Bronchial epithelial cell (primary cell): ENCODE measurements around the gene NUP43. TPM values are rescaled to one million over a fixed set of nuclear protein-coding genes. Genes with fewer than 3 reads are reported as not detected.

ENCODE experiments used
- DNase-seq: peaks from one replicate; pipeline ENCODE4 v3.0.0-alpha.2; 2010; ENCODE audit warnings: low read depth
- FAIRE-seq: peaks from 2 replicates; lab custom pipeline; 2011; peaks lifted over from hg19 to GRCh38; lab: Jason Lieb, UNC
- H3K27me3 ChIP-seq: 2 replicates; pipeline ENCODE4 v1.5.1; 2011; ENCODE audit warnings: low read length; ENCODE audit not compliant: control insufficient read depth, insufficient read depth
- H3K36me3 ChIP-seq: 2 replicates; pipeline ENCODE4 v1.5.1; 2011; ENCODE audit warnings: low read length; ENCODE audit not compliant: control insufficient read depth, insufficient read depth
- H3K4me3 ChIP-seq: 2 replicates; pipeline ENCODE4 v1.5.1; 2011; ENCODE audit warnings: mild to moderate bottlenecking, low read depth, low read length, control low read depth
- CTCF ChIP-seq: IDR thresholded peaks from 2 replicates; pipeline ENCODE4 v1.5.1; 2011; ENCODE audit warnings: mild to moderate bottlenecking, moderate library complexity, low read length, control low read depth, inconsistent platforms; ENCODE audit not compliant: insufficient read depth, severe bottlenecking
- total RNA-seq: library from RNA; depleted of rRNA; stranded (reverse); fragments of >200 nt; gene quantifications from 2 replicates; pipeline ENCODE4 v1.2.1, GENCODE V29; 2014

The NUP43 gene, protein sequence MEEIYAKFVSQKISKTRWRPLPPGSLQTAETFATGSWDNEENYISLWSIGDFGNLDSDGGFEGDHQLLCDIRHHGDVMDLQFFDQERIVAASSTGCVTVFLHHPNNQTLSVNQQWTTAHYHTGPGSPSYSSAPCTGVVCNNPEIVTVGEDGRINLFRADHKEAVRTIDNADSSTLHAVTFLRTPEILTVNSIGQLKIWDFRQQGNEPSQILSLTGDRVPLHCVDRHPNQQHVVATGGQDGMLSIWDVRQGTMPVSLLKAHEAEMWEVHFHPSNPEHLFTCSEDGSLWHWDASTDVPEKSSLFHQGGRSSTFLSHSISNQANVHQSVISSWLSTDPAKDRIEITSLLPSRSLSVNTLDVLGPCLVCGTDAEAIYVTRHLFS
- 13.2 and 15.7 TPM in 2 replicates for total RNA-seq

DNA sequence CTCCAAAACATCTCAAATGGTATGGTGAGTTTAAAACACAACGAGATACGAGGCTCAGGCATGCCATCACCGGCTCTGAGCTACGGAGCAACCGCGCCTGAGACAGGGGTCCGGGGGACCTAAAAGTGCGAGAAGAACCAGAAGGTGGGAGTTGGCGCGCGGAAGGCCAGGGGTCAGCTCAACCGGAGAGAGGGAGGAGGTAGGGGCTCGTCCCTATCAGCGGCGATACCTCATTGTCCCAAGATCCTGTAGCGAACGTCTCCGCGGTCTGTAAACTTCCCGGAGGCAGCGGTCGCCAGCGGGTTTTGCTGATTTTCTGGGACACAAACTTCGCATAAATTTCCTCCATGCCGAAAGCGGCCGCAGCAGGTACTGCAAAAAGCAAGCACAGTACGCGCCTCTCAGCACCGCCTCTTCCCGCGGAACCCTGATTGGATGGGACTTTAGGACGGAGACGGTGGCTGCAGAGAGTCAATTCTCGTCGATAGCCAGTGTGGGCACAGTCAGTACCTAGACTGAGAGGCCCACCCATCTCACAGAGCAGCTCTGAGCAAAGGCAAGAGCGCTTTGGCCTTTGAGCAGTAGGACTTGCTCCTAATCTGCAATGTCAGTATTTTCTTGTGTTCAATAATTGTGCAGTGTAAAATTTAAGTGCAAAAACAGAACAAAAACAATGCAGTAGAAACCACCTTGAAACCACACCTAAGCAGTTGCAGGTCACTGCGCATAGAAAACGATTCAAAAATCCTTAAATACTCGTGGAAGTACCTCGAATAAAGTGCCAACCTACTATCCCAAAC lies at the start of gene NUP43:
Gene NUP43 (minus strand): TSS at position 383 of the 800 bp plus-strand sequence. CDS start 34 bp downstream, at position 349.
- peak; percentile 52 for TF ChIP-seq CTCF
- FAIRE-seq (no peak), DNase-seq (peak; percentile 87)
- H3K27me3 ChIP-seq, result no peaks in the 10 kb centered on the region
- peak within 1 kb of the TSS; percentile 98 for H3K4me3 ChIP-seq
- peaks cover 3% of the 10 kb centered on the region for H3K36me3 ChIP-seq

DNA sequence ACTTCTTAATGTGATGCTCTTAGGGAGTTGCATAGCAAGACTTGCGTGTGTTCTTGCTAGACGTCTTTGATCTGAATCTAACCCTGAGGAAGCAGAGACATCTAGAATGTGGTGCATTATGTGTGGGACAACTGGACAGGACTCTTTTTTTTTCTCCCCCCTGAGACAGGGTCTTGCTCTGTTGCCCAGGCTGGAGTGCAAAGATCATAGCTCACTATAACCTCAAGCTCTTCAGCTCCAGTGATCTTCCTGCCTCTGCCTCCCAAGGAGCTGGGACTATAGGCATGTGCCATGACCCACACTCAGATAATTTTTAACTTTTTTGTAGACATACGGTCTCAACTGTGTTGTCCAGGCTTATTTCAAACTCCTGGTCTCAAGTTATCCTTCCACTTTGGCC lies 37.2 kb upstream of the NUP43 start:
- H3K36me3 ChIP-seq, result peaks cover 5% of the 10 kb centered on the region
- FAIRE-seq, result no peak

GRCh38 chr6:149782337-149782736 lies 36.0 kb upstream of the NUP43 start:
- no peak overlapping the region for H3K4me3 ChIP-seq
- FAIRE-seq, result no peak
- no peak for TF ChIP-seq CTCF
- DNase-seq, result no peak
- no peaks in the 10 kb centered on the region for H3K27me3 ChIP-seq
- peaks cover 5% of the 10 kb centered on the region for H3K36me3 ChIP-seq

More for the DNA sequence above, 37.2 kb upstream of the NUP43 start:
- DNase-seq, result no peak
- no peaks in the 10 kb centered on the region for H3K27me3 ChIP-seq
- H3K4me3 ChIP-seq, result no peak overlapping the region
- TF ChIP-seq CTCF, result no peak

DNA sequence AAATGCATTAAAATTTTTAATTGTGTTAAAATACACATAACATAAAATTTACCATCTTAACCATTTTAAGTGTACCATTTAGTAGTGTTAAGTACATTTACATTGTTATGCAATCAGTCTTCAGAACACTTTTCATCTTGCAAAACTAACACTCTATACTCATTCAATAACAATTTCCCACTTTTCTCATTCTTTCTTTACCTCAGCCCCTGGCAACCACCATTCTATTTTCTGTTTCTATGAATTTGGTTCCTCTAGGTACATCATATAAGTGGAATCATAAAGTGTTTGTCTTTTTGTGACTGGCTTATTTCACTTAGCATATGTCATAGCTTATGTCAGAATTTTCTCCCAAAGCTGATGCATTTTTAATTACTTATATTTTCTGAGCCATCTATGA lies 35.4 kb upstream of the NUP43 start:
- TF ChIP-seq CTCF, result no peak
- Histone ChIP-seq H3K4me3 (no peak overlapping the region), H3K27me3 (no peaks in the 10 kb centered on the region), H3K36me3 (peaks cover 5% of the 10 kb centered on the region)
- DNase-seq (no peak), FAIRE-seq (no peak)

GRCh38 chr6:149779644-149779963 lies 33.3 kb upstream of the NUP43 start:
- Histone ChIP-seq H3K36me3 (peaks cover 5% of the 10 kb centered on the region), H3K27me3 (no peaks in the 10 kb centered on the region), H3K4me3 (no peak overlapping the region)
- no peak for DNase-seq
- FAIRE-seq, result no peak
- no peak for TF ChIP-seq CTCF
